Mucosa of descending colon (tissue), 3 donors: ENCODE results near the gene CCNI. TPM values are rescaled to one million over a fixed set of nuclear protein-coding genes. Genes with fewer than 3 reads are reported as not detected.
A peak's percentile ranks its signal among the peaks of the same experiment; 100 is the strongest.

Experiments used
- ATAC-seq: fragments of 200-7000 bp; cut with Tn5 transposase; one replicate; pipeline ENCODE4 v1.9.1; 2020; ENCODE audit warnings: mild to moderate bottlenecking, moderate library complexity
- DNase-seq, 3 donors: peaks; one replicate each; pipeline ENCODE4 v3.0.0-alpha.2; 2020
- H3K36me3 ChIP-seq: fragments of 200-600 bp; one replicate; pipeline ENCODE4 v1.8.0; 2021; ENCODE audit warnings: low read depth, mild to moderate bottlenecking
- H3K4me1 ChIP-seq: fragments of 200-600 bp; one replicate; pipeline ENCODE4 v1.8.0; 2021; ENCODE audit warnings: low read depth, mild to moderate bottlenecking
- H3K4me3 ChIP-seq: fragments of 200-600 bp; one replicate; pipeline ENCODE4 v1.8.0; 2021; ENCODE audit warnings: mild to moderate bottlenecking
- H3K9me3 ChIP-seq: fragments of 200-600 bp; one replicate; pipeline ENCODE4 v1.8.0; 2021; ENCODE audit warnings: mild to moderate bottlenecking
- intact Hi-C, 2 donors: fragments of 100-400 bp; cut with DNase I in 1 of 2; cut with micrococcal nuclease in 1 of 2; formaldehyde crosslinking; loops; one replicate each; pipeline versions ENCODE4 v1.11.0 to v1.11.1; 2022; cut with DNase I, micrococcal nuclease
- total RNA-seq, 3 donors: library from RNA; stranded (reverse); fragmentation: NEBNext Ultra II Directional in 2 of 3; extraction: Animal tissue kit (Norgen Biotek cat#: 25700) in 2 of 3; gene quantifications; one replicate each; pipeline versions ENCODE4 v1.2.1 to v1.2.4, GENCODE V29; 2021 to 2023
- TF ChIP-seq, protein P1 (sequence below): fragments of 200-600 bp; IDR thresholded peaks from one replicate; pipeline ENCODE4 v1.8.0; 2022; ENCODE audit warnings: antibody characterized with exemption, mild to moderate bottlenecking
- donor health status: DM: no; HTN: no; CAD: no; lungs with moderate emphysema.
- donor health status: DM: no; HTN: no; CAD: no.
- donor health status: DM: no; HTN: yes; CAD: no.

The CCNI gene
- total RNA-seq, 3 donors from 2014 or later = 175 to 323 (median 190) TPM

GRCh38 chr4:77120886-77121508 lies 45.2 kb upstream of the CCNI start:
- no peak overlapping the region for H3K4me3 ChIP-seq
- ATAC-seq = peak; percentile 54
- TF ChIP-seq, protein P1, sequence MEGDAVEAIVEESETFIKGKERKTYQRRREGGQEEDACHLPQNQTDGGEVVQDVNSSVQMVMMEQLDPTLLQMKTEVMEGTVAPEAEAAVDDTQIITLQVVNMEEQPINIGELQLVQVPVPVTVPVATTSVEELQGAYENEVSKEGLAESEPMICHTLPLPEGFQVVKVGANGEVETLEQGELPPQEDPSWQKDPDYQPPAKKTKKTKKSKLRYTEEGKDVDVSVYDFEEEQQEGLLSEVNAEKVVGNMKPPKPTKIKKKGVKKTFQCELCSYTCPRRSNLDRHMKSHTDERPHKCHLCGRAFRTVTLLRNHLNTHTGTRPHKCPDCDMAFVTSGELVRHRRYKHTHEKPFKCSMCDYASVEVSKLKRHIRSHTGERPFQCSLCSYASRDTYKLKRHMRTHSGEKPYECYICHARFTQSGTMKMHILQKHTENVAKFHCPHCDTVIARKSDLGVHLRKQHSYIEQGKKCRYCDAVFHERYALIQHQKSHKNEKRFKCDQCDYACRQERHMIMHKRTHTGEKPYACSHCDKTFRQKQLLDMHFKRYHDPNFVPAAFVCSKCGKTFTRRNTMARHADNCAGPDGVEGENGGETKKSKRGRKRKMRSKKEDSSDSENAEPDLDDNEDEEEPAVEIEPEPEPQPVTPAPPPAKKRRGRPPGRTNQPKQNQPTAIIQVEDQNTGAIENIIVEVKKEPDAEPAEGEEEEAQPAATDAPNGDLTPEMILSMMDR = no peak
- H3K9me3 ChIP-seq = no peaks in the 10 kb centered on the region
- no peaks in the 10 kb centered on the region for H3K4me1 ChIP-seq
- intact Hi-C loops = no loop called here
- H3K36me3 ChIP-seq = no peaks in the 10 kb centered on the region
- no peak for DNase-seq

- intact Hi-C loops = no loop called here
- TF ChIP-seq, protein P1 = no peak
- Histone ChIP-seq H3K9me3 (no peaks in the 10 kb centered on the region), H3K36me3 (no peaks in the 10 kb centered on the region), H3K4me3 (no peak overlapping the region), H3K4me1 (no peaks in the 10 kb centered on the region)
- DNase-seq = no peak
- ATAC-seq = no peak
These were observed 41.9 kb upstream of the CCNI start for GRCh38 chr4:77117721-77118120.

DNA sequence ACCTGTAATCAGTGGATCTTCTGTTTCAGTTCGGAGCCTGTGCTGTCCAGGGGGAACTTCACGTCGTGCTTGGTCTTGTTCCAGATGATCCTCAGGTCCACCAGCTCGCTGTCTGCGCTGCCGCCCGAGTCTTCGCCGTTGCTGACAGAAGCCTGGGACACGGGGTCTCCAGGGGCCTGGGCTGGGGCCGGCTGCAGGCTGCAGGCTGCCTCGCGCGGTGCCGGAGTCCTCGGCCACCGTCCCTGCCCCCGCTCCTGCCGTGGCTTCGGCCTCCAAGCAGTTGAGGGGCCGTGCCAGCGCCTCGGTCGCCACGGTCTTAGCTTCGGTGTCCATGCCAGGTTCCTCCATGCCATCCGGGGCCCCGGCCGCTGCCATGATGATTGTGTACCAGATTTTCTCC lies 37.3 kb upstream of the CCNI start:
- intact Hi-C loops = no loop called here
- ATAC-seq (no peak), DNase-seq (no peak)
- no peaks in the 10 kb centered on the region for H3K9me3 ChIP-seq
- no peak overlapping the region for H3K4me3 ChIP-seq
- H3K4me1 ChIP-seq = no peaks in the 10 kb centered on the region
- TF ChIP-seq, protein P1 = no peak
- no peaks in the 10 kb centered on the region for H3K36me3 ChIP-seq

DNA sequence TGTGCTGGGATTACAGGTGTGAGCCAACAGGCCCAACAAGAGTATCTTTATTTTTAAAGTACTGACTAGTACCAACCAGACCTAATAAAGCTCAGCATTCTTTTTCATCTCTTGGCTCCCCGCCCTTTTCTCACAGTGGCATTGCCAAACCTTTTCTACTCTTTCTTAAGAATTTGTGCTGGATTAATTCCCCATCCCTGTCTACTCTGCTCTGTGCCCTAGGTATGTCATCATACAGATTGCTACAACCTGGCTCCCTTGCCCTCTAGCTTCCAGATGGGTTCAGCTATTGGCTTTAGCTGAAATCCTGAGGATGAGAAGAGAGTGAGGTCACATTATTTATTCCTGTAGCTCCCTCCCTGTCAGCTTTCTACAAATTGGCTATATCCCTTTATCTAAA lies 34.9 kb upstream of the CCNI start:
- H3K36me3 ChIP-seq = no peaks in the 10 kb centered on the region
- DNase-seq = no peak
- no peak for ATAC-seq

GRCh38 chr4:77104791-77105540 lies 29.2 kb upstream of the CCNI start:
- peak; percentile 62 to 70 (median 65) for DNase-seq
- no peak overlapping the region for H3K4me3 ChIP-seq
- peaks cover 2% of the 10 kb centered on the region for H3K4me1 ChIP-seq

More for the DNA sequence above, 34.9 kb upstream of the CCNI start:
- Histone ChIP-seq H3K4me3 (no peak overlapping the region), H3K9me3 (no peaks in the 10 kb centered on the region), H3K4me1 (no peaks in the 10 kb centered on the region)
- TF ChIP-seq, protein P1 = no peak
- intact Hi-C loops = no loop called here

More at GRCh38 chr4:77104791-77105540, 29.2 kb upstream of the CCNI start:
- peak; percentile 86 for ATAC-seq
- H3K9me3 ChIP-seq = no peaks in the 10 kb centered on the region
- intact Hi-C loops = no loop called here
- no peaks in the 10 kb centered on the region for H3K36me3 ChIP-seq
- TF ChIP-seq, protein P1 = no peak
